ENCODE data around the gene ANAPC2.
"Not testable (repeated sequence)": the region's sequence is repeated elsewhere in the genome, so short reads cannot be mapped to it uniquely, and the experiment has no call there.

- not testable (repeated sequence) for TF ChIP-seq CTCF (conservative IDR thresholded peaks at IDR 0.05; ENCODE audit: low read length); EZH2phosphoT487 (IDR thresholded peaks at IDR 0.05; ENCODE audit: borderline replicate concordance, low read depth, low read length)
These were observed 53.2 kb downstream of the ANAPC2 start for GRCh38 chr9:137135154-137135553.
